ENCODE data around the gene SLC35G3. TPM values are rescaled to one million over a fixed set of nuclear protein-coding genes. Genes with fewer than 3 reads are reported as not detected.

Gene SLC35G3
- total and polyA plus RNA-seq, 2 donors (not counting 1 experiment from before 2014, with no cell fraction given): not detected

- Histone ChIP-seq H3K9me3 (ENCODE audit: control insufficient read depth, insufficient read depth, low read depth, low read length) (no peaks in the 10 kb centered on the region), H3K4me3 (replicated peaks in 1 of 4; ENCODE audit: control extremely low read depth in 1 of 4, insufficient read depth in 1 of 4, low read depth in 3 of 4, low read length in 4 of 4) (no peak overlapping the region), H2AFZ (ENCODE audit: low read length) (no peak overlapping the region), H3K36me3 (ENCODE audit: control insufficient read depth, insufficient read depth, low read length) (no peaks in the 10 kb centered on the region), H3K27me3 (ENCODE audit: control insufficient read depth, insufficient read depth, low read length) (peaks cover 17% of the 10 kb centered on the region), H3K9ac (ENCODE audit: insufficient read depth, low read length) (no peak overlapping the region), H3K4me2 (ENCODE audit: extremely low read depth, insufficient read depth, low read length) (no peak overlapping the region), H3K4me1 (ENCODE audit: control insufficient read depth, extremely low read depth, insufficient read depth, low read length) (no peaks in the 10 kb centered on the region), H4K20me1 (ENCODE audit: control insufficient read depth, extremely low read depth, insufficient read depth, low read length) (no peaks in the 10 kb centered on the region), H3K27ac (ENCODE audit: insufficient read depth, low read length) (no peak overlapping the region), H3K79me2 (ENCODE audit: control insufficient read depth, insufficient read depth, low read length) (no peaks in the 10 kb centered on the region)
- TF ChIP-seq EZH2 (IDR thresholded peaks at IDR 0.05; ENCODE audit: low read length, missing control alignments): no peak
- no peak for TF ChIP-seq CTCF (conservative IDR thresholded peaks at IDR 0.05 in 1 of 2, IDR thresholded peaks at IDR 0.05 in 1 of 2; ENCODE audit: low read depth in 1 of 2, low read length in 2 of 2)
- no peak for DNase-seq (ENCODE audit: low read depth in 2 of 2)
These were observed 44.3 kb downstream of the SLC35G3 start for GRCh38 chr17:35149941-35150340.

GRCh38 chr17:35148144-35148543 lies 46.0 kb downstream of the SLC35G3 start:
- no peaks in the 10 kb centered on the region for H3K4me1 ChIP-seq (ENCODE audit: control insufficient read depth, extremely low read depth, insufficient read depth, low read length)
- H3K9me3 ChIP-seq (ENCODE audit: control insufficient read depth, insufficient read depth, low read depth, low read length): no peaks in the 10 kb centered on the region
- no peak overlapping the region for H3K4me3 ChIP-seq (replicated peaks in 1 of 4; ENCODE audit: control extremely low read depth in 1 of 4, insufficient read depth in 1 of 4, low read depth in 3 of 4, low read length in 4 of 4)
- H3K27me3 ChIP-seq (ENCODE audit: control insufficient read depth, insufficient read depth, low read length): peaks cover 17% of the 10 kb centered on the region
- H4K20me1 ChIP-seq (ENCODE audit: control insufficient read depth, extremely low read depth, insufficient read depth, low read length): no peaks in the 10 kb centered on the region
- H3K4me2 ChIP-seq (ENCODE audit: extremely low read depth, insufficient read depth, low read length): no peak overlapping the region
- no peak overlapping the region for H3K27ac ChIP-seq (ENCODE audit: insufficient read depth, low read length)
- H2AFZ ChIP-seq (ENCODE audit: low read length): no peak overlapping the region
- DNase-seq (ENCODE audit: low read depth in 2 of 2): no peak
- H3K9ac ChIP-seq (ENCODE audit: insufficient read depth, low read length): no peak overlapping the region
- H3K79me2 ChIP-seq (ENCODE audit: control insufficient read depth, insufficient read depth, low read length): no peaks in the 10 kb centered on the region
- no peaks in the 10 kb centered on the region for H3K36me3 ChIP-seq (ENCODE audit: control insufficient read depth, insufficient read depth, low read length)
- TF ChIP-seq CTCF (conservative IDR thresholded peaks at IDR 0.05 in 1 of 2, IDR thresholded peaks at IDR 0.05 in 1 of 2; ENCODE audit: low read depth in 1 of 2, low read length in 2 of 2) (no peak), EZH2 (IDR thresholded peaks at IDR 0.05; ENCODE audit: low read length, missing control alignments) (no peak)

- H3K9ac ChIP-seq (ENCODE audit: insufficient read depth, low read length): no peak within 1 kb of the TSS
- H3K27me3 ChIP-seq (ENCODE audit: control insufficient read depth, insufficient read depth, low read length): peaks cover 14% of the 10 kb centered on the region
- no peaks in the 10 kb centered on the region for H4K20me1 ChIP-seq (ENCODE audit: control insufficient read depth, extremely low read depth, insufficient read depth, low read length)
- H2AFZ ChIP-seq (ENCODE audit: low read length): no peak within 1 kb of the TSS
- DNase-seq (ENCODE audit: low read depth in 2 of 2): no peak
- no peaks in the 10 kb centered on the region for H3K4me1 ChIP-seq (ENCODE audit: control insufficient read depth, extremely low read depth, insufficient read depth, low read length)
- H3K4me3 ChIP-seq (replicated peaks in 1 of 4; ENCODE audit: control extremely low read depth in 1 of 4, insufficient read depth in 1 of 4, low read depth in 3 of 4, low read length in 4 of 4): no peak within 1 kb of the TSS
- H3K9me3 ChIP-seq (ENCODE audit: control insufficient read depth, insufficient read depth, low read depth, low read length): no peaks in the 10 kb centered on the region
- H3K27ac ChIP-seq (ENCODE audit: insufficient read depth, low read length): no peak within 1 kb of the TSS
- H3K4me2 ChIP-seq (ENCODE audit: extremely low read depth, insufficient read depth, low read length): no peak within 1 kb of the TSS
- TF ChIP-seq CTCF (conservative IDR thresholded peaks at IDR 0.05 in 1 of 2, IDR thresholded peaks at IDR 0.05 in 1 of 2; ENCODE audit: low read depth in 1 of 2, low read length in 2 of 2) (no peak), EZH2 (IDR thresholded peaks at IDR 0.05; ENCODE audit: low read length, missing control alignments) (no peak)
- no peaks in the 10 kb centered on the region for H3K36me3 ChIP-seq (ENCODE audit: control insufficient read depth, insufficient read depth, low read length)
- no peaks in the 10 kb centered on the region for H3K79me2 ChIP-seq (ENCODE audit: control insufficient read depth, insufficient read depth, low read length)
These were observed 46.8 kb downstream of the SLC35G3 start, which contains the start of gene UNC45B for GRCh38 chr17:35147375-35147905. Gene UNC45B (plus strand): TSS chr17:35147817. CDS start chr17:35148264, 447 bp downstream.
